Ishikawa (cell line): ENCODE data around the gene EMP2.

Experiments
- CEBPB ChIP-seq: IDR thresholded peaks from 2 replicates; pipeline ENCODE4 v1.6.1; 2012
- CREB1 ChIP-seq: IDR thresholded peaks from 2 replicates; pipeline ENCODE4 v1.6.1; 2012; ENCODE audit warnings: low read depth
- EGR1 ChIP-seq: IDR thresholded peaks from 2 replicates; pipeline ENCODE4 v1.6.1; 2012
- EP300 ChIP-seq: IDR thresholded peaks from 2 replicates; pipeline ENCODE4 v1.6.1; 2012; ENCODE audit warnings: borderline replicate concordance
- FOXM1 ChIP-seq: IDR thresholded peaks from 2 replicates; pipeline ENCODE4 v1.6.1; 2012; ENCODE audit warnings: low read depth, borderline replicate concordance
- NFIC ChIP-seq: IDR thresholded peaks from 2 replicates; pipeline ENCODE4 v1.6.1; 2012
- RAD21 ChIP-seq: IDR thresholded peaks from 2 replicates; pipeline ENCODE4 v1.6.1; 2012; ENCODE audit warnings: low read depth
- TAF1 ChIP-seq: IDR thresholded peaks from 2 replicates; pipeline ENCODE4 v1.6.1; 2012; ENCODE audit warnings: low read depth, mild to moderate bottlenecking
- TCF12 ChIP-seq: IDR thresholded peaks from 2 replicates; pipeline ENCODE4 v1.6.1; 2012; ENCODE audit warnings: low read depth
- TEAD4 ChIP-seq: IDR thresholded peaks from 2 replicates; pipeline ENCODE4 v1.6.1; 2012
- USF1 ChIP-seq: IDR thresholded peaks from 2 replicates; pipeline ENCODE4 v1.6.1; 2012
- YY1 ChIP-seq: IDR thresholded peaks from 2 replicates; pipeline ENCODE4 v1.6.1; 2012; ENCODE audit warnings: low read depth
- ZBTB7A ChIP-seq: IDR thresholded peaks from 2 replicates; pipeline ENCODE4 v1.6.1; 2012; ENCODE audit warnings: low read depth
- TF ChIP-seq, protein P1 (sequence below): IDR thresholded peaks from 2 replicates; pipeline ENCODE4 v1.6.1; 2012; ENCODE audit warnings: low read depth, mild to moderate bottlenecking
- TF ChIP-seq, protein P2 (sequence below): IDR thresholded peaks from 2 replicates; pipeline ENCODE4 v1.6.1; 2012

Gene EMP2

DNA sequence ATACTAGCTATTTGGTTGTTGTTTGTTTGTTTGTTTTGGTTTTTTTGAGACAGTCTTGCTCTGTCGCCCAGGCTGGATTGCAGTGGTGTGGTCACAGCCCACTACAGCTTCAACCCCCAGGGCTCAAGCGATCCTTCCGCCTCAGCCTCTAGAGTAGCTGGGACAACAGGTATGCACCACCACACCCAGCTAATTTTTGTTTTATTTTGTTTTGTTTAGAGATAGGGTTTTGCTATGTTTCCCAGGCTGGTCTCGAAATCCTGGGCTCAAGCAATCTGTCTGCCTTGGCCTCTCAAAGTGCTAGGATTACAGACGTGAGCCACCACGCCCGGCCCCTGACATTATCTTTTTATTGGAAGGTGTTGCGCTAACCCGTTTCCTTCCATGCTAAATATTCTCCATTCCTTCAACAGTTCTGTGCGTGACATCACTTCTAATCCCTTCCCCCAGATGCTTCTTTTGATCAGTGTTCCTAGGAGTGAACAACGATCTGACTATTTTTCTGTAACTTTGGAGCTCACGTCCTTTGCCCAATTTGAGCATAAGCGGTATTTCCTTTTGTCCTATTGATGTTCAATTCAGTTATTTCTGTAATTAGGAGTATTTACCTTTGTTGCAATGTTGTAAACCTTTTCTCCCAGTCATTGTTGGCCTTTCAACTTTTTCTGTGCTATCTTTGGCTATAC is 30.2 kb upstream of the EMP2 start:
- TF ChIP-seq, protein P1, sequence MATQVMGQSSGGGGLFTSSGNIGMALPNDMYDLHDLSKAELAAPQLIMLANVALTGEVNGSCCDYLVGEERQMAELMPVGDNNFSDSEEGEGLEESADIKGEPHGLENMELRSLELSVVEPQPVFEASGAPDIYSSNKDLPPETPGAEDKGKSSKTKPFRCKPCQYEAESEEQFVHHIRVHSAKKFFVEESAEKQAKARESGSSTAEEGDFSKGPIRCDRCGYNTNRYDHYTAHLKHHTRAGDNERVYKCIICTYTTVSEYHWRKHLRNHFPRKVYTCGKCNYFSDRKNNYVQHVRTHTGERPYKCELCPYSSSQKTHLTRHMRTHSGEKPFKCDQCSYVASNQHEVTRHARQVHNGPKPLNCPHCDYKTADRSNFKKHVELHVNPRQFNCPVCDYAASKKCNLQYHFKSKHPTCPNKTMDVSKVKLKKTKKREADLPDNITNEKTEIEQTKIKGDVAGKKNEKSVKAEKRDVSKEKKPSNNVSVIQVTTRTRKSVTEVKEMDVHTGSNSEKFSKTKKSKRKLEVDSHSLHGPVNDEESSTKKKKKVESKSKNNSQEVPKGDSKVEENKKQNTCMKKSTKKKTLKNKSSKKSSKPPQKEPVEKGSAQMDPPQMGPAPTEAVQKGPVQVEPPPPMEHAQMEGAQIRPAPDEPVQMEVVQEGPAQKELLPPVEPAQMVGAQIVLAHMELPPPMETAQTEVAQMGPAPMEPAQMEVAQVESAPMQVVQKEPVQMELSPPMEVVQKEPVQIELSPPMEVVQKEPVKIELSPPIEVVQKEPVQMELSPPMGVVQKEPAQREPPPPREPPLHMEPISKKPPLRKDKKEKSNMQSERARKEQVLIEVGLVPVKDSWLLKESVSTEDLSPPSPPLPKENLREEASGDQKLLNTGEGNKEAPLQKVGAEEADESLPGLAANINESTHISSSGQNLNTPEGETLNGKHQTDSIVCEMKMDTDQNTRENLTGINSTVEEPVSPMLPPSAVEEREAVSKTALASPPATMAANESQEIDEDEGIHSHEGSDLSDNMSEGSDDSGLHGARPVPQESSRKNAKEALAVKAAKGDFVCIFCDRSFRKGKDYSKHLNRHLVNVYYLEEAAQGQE: no peak
- TF ChIP-seq EGR1 (no peak), YY1 (no peak), TEAD4 (no peak), FOXM1 (no peak), ZBTB7A (no peak), CREB1 (no peak), TCF12 (no peak), RAD21 (no peak), CEBPB (no peak), USF1 (no peak), TAF1 (no peak), EP300 (no peak), NFIC (no peak)
- TF ChIP-seq, protein P2, sequence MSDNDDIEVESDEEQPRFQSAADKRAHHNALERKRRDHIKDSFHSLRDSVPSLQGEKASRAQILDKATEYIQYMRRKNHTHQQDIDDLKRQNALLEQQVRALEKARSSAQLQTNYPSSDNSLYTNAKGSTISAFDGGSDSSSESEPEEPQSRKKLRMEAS: no peak

DNA sequence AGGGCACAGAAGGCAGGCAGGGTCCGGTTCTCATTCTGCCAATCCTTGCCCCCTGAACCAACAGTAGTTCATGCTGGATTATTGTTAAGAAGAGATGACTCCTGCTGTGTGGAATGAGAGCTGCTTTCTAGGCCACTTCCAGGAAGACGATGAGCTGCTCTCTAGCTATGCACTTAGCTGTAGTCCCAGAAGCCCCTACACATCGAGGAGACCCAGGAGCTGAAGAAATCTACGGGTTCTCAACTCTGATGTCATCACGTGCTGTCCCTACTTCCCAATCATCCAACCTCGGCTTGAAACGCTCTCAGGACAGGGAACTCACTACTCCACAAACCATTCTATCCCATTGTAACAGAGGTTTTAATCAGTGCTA is 29.0 kb upstream of the EMP2 start:
- TF ChIP-seq YY1: no peak
- TF ChIP-seq RAD21: no peak
- TF ChIP-seq TEAD4: no peak

DNA sequence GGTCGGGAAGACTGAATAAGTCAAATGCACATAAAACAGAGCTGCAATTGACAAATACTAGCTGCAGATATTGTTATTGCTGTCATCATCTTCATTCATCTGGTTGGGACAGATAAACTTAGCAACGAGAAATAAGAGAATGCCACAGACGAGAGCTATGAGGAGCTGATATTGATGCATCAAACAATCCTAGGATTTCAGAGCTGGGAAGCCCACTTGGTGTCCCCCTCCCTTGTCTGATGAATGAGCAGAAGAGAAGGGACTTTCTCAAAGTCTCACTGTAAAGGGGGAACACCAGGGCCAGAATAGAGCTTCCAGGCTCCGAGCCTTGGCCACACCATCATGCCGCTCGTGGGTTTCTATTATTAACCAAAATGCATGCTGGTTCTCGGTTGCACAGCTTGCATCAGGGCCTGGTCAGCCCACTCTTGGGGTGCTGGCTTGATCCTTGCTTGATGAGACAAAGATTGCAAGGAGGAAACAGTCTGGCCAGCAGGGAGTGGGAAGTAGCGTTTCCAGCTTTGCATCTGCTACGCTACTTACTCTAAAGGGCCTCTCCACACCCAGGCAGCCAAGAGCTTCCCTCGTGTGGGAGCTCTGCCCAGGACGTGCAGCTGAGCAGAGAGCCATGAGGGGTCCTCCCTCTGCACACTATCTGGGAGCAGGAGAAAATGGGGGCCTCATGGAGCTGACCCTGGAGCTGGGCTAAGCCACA is 28.4 kb upstream of the EMP2 start:
- TF ChIP-seq YY1 (no peak), TEAD4 (no peak), TCF12 (no peak), CREB1 (no peak), CEBPB (no peak), RAD21 (no peak), ZBTB7A (no peak), USF1 (no peak), TAF1 (no peak), EGR1 (no peak), NFIC (no peak), FOXM1 (no peak), EP300 (no peak)
- TF ChIP-seq, protein P1: no peak

GRCh38 chr16:10607157-10607556 is 26.8 kb upstream of the EMP2 start:
- TF ChIP-seq EGR1 (no peak), CREB1 (no peak), TEAD4 (no peak), TCF12 (no peak)

- TF ChIP-seq TCF12 (no peak), YY1 (no peak), CEBPB (no peak), USF1 (no peak), TAF1 (no peak), EGR1 (no peak), RAD21 (no peak), EP300 (no peak), NFIC (no peak), TEAD4 (no peak), ZBTB7A (no peak), FOXM1 (no peak)
- TF ChIP-seq, protein P2: no peak
- TF ChIP-seq, protein P1: no peak
Measured at GRCh38 chr16:10606607-10607006, 26.2 kb upstream of the EMP2 start.
